Natural killer cell treated with Interleukin-12 subunit alpha and Interleukin-12 subunit beta and Interleukin-15 and Interleukin-18, amount 100 ng/mL, for 72 hours (primary cell): ENCODE data around the gene TBL1X. TPM values are rescaled to one million over a fixed set of nuclear protein-coding genes. Genes with fewer than 3 reads are reported as not detected.

Experiments
- ATAC-seq, 2 donors: fragments of 150-1000 bp; cut with Tn5 transposase in 1 of 2; sonication (Bioruptor Pico), chemical (Tn5 transposase) in 1 of 2; 2 replicates each; pipeline ENCODE4 v1.10.0; 2021
- DNase-seq: peaks from one replicate; pipeline ENCODE4 v3.0.0; 2022; ENCODE audit warnings: low spot score
- H3K27ac Mint-ChIP-seq, 2 donors: 1 replicate in 1 of 2; 2 replicates in 1 of 2; pipeline ENCODE4 v1.8.0; 2022; ENCODE audit warnings: mixed read lengths in 2 of 2, mild to moderate bottlenecking in 1 of 2, moderate library complexity in 1 of 2
- H3K27me3 Mint-ChIP-seq, 2 donors: 1 replicate in 1 of 2; 2 replicates in 1 of 2; pipeline ENCODE4 v1.8.0; 2022; ENCODE audit warnings: mixed read lengths in 2 of 2
- H3K36me3 Mint-ChIP-seq: one replicate; pipeline ENCODE4 v1.8.0; 2022; ENCODE audit warnings: mixed read lengths
- H3K4me1 Mint-ChIP-seq, 2 donors: 1 replicate in 1 of 2; 2 replicates in 1 of 2; pipeline ENCODE4 v1.8.0; 2022; ENCODE audit warnings: low read depth in 2 of 2, mixed read lengths in 2 of 2, mild to moderate bottlenecking in 1 of 2
- H3K4me3 Mint-ChIP-seq: one replicate; pipeline ENCODE4 v1.8.0; 2022; ENCODE audit warnings: mixed read lengths
- H3K9me3 Mint-ChIP-seq: 2 replicates; pipeline ENCODE4 v1.8.0; 2022; ENCODE audit warnings: mixed read lengths
- total RNA-seq, 2 donors: library from RNA; stranded (reverse); gene quantifications; one replicate each; pipeline ENCODE4 v1.2.3, GENCODE V29; 2022

TBL1X gene
- total RNA-seq, 2 donors from 2014 or later, result 32.3 to 37.9 TPM

DNA sequence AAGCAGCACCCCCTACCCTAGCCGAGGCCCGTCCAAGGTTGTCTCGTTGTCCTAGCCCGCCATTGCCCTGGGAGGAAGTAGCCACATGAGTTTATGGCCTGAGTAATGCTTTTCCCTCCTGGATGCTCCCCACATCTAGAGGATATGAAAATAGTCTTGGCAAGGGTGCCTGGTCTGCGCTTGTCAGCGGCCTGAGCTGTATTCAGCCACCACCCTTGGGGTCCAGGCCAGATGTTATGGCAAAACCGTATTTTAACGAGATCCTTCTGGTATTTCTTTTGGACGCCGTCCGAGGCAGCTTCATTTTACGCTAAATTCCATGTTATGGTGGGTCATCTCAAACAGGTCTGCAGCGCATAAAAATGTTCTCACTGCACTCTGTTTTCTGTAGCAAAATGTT is 211.4 kb downstream of the TBL1X start:
- no peak for DNase-seq
- H3K27ac Mint-ChIP-seq, result peak overlapping the region; percentile 65 to 83
- no peaks in the 10 kb centered on the region for H3K27me3 Mint-ChIP-seq
- no peak overlapping the region for H3K4me3 Mint-ChIP-seq
- H3K9me3 Mint-ChIP-seq, result peaks cover 4% of the 10 kb centered on the region
- ATAC-seq, result no peak
- H3K36me3 Mint-ChIP-seq, result peaks cover 15% of the 10 kb centered on the region
- peaks cover 34 to 36% of the 10 kb centered on the region in 2 donors for H3K4me1 Mint-ChIP-seq

DNA sequence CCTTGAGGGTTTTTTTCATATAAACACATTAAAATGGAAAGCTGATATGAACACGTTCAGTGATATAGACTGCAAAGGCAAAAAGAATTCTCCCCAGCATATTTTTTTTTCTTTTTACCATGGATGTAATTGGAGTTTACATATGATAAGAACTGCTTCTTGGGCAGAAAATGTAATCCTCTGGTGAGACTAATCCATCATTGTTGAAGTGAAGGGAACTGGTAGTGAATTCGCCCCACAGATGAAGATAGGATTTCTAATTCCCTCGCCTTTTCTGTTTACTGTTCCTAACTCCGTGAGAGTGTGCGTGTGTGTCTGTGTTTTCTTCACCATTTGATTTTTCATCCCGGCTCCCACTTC is 211.9 kb downstream of the TBL1X start:
- DNase-seq, result no peak
- ATAC-seq, result no peak
- Mint-ChIP-seq H3K27ac (peak overlapping the region; percentile 65 to 83), H3K9me3 (peaks cover 4% of the 10 kb centered on the region), H3K4me3 (peak overlapping the region; percentile 74), H3K36me3 (peaks cover 15% of the 10 kb centered on the region), H3K27me3 (no peaks in the 10 kb centered on the region), H3K4me1 (peaks cover 30 to 35% of the 10 kb centered on the region in 2 donors)

DNA sequence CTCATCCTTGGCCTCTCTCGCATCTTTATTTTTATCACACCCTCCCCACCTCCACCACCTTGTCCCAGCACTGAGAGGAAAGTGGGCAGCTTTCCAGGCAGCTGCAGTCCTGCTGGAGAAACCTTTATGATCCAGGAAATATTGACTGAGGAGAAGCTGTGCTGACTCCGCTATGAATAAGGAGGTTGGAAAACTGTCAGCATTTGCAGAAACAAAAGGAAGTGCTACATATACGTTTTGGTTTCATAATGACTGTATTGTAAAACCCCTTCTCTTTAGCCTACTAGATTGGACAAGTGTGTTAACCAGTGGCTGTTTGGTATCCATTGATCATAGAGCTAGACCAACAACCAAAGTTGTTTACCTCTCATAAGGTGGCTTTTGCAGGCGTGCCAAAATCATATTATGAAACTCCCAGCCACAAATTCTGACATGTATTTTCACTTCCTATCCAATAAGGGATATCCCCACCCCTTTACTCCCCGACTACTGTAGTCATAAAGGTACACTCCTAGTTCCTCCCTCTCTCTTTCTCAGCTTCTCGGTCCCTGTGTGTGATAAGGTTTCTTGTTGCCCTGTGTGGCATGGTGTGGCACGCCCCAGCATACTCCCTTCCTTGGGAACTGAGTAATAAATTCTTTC is 212.4 kb downstream of the TBL1X start:
- peak; percentile 66 for DNase-seq
- Mint-ChIP-seq H3K4me1 (peaks cover 25 to 37% of the 10 kb centered on the region in 2 donors), H3K27me3 (no peaks in the 10 kb centered on the region), H3K9me3 (peaks cover 4% of the 10 kb centered on the region), H3K4me3 (peak overlapping the region; percentile 74), H3K27ac (peak overlapping the region; percentile 65 to 83), H3K36me3 (peaks cover 15% of the 10 kb centered on the region)
- peak; percentile 95 to 98 for ATAC-seq

DNA sequence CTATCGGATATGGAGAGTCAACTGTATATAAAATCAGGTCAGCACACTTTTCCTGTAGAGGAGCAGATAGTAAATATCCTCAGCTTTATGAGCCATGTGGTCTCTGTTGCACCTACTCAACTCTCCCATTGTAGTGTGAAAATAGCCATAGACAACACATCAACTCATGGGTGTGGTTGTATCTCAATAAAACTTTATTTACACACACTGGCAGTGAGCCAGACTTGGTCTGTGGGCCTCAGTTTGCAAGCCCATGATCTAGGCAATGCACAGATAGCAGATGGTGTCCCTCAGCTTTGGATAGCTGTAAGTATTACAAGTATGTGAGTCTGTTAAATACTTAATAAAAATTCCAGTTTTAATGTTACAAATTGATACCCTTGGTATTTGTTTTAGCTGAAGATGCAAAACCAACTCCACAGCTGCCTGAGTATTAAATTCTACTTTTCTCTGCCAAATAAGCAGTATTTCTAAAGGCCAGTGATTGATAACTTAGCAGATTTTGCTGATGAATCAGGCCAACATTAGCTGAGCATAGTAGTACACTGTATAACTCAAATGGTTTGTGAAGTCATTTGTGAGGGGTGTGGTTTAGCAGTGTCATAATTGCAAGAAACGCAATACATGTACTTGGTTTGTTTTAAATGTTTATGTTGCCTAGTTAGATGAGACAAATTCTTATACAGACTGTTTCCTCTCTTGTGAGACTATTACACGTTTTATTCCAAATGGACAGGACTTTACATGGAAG is 213.5 kb downstream of the TBL1X start:
- H3K27me3 Mint-ChIP-seq, result no peaks in the 10 kb centered on the region
- DNase-seq, result no peak
- peak overlapping the region; percentile 65 to 83 for H3K27ac Mint-ChIP-seq
- peaks cover 18 to 29% of the 10 kb centered on the region in 2 donors for H3K4me1 Mint-ChIP-seq
- no peak for ATAC-seq
- H3K9me3 Mint-ChIP-seq, result no peaks in the 10 kb centered on the region
- peak overlapping the region; percentile 74 for H3K4me3 Mint-ChIP-seq
- peaks cover 15% of the 10 kb centered on the region for H3K36me3 Mint-ChIP-seq

DNA sequence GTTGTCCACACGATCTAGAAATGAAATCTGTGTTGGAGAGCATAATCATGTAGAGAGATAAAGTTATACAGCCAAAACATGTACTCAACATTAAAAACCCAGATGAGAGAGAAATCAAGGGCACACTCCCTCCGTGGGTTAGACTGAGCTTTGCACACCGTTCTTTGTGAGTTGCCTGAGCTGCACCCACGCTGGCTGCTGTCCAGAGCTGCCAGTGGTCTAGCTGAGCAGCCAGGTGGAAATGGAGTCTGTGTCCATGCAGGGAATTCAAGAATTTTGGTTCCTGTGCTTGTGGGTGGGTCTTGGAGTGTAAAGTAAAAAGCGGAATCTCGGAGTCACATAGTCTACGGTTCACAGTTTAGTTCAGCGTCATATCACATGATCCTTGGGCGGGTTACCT is 216.2 kb downstream of the TBL1X start:
- ATAC-seq (no peak), DNase-seq (no peak)
- H3K4me1 Mint-ChIP-seq, result peaks cover 18 to 27% of the 10 kb centered on the region in 2 donors
- no peak overlapping the region for H3K27ac Mint-ChIP-seq
- H3K36me3 Mint-ChIP-seq, result peaks cover 11% of the 10 kb centered on the region
- H3K4me3 Mint-ChIP-seq, result no peak overlapping the region
- no peaks in the 10 kb centered on the region for H3K9me3 Mint-ChIP-seq
- no peaks in the 10 kb centered on the region for H3K27me3 Mint-ChIP-seq

DNA sequence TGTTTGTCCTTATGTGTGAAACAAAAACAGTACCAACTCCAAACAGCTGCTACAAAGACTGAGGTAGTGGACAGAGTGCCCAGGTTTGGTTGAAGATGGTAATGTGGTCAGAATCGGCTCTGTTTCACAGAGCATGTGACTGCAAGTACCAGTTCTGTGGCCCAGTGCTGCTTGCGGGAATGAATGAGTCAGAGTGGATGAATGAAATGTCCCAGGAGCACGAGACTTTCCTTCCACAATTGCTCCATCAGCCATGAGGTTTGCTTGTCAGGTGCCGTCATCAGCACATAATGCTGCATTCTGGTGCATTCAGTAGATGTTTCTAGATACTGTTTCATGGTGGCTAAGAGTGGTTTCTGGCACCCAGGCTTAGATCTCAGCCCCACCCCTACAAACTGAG is 216.6 kb downstream of the TBL1X start:
- Mint-ChIP-seq H3K9me3 (no peaks in the 10 kb centered on the region), H3K36me3 (peaks cover 13% of the 10 kb centered on the region), H3K4me1 (peaks cover 18 to 26% of the 10 kb centered on the region in 2 donors), H3K27me3 (no peaks in the 10 kb centered on the region), H3K27ac (no peak overlapping the region), H3K4me3 (no peak overlapping the region)
- DNase-seq, result no peak
- ATAC-seq, result no peak

DNA sequence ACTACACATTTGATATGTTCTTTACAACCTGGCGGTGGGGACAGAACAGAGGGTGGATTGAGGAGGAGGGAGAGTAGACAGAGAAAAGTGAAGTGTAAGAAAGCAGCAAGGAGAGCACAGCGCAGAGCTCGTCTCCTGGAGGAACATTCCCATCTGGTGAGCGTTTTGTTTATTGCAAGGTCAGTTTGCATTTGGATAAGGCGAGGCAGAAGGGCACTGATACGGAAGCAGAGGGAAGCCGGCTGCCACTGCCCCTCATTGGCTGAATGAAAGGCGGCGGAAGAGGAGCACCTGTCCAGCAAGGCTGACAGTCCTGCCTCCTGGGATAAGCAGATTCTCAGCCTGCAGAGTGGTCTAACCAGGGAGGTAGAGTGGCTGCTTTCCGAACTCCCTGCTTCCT is 217.6 kb downstream of the TBL1X start:
- ATAC-seq, result no peak
- no peak overlapping the region for H3K27ac Mint-ChIP-seq
- no peak for DNase-seq
- H3K9me3 Mint-ChIP-seq, result no peaks in the 10 kb centered on the region
- peaks cover 9 to 16% of the 10 kb centered on the region in 2 donors for H3K4me1 Mint-ChIP-seq
- H3K4me3 Mint-ChIP-seq, result no peak overlapping the region
- H3K27me3 Mint-ChIP-seq, result no peaks in the 10 kb centered on the region
- H3K36me3 Mint-ChIP-seq, result peaks cover 6% of the 10 kb centered on the region

DNA sequence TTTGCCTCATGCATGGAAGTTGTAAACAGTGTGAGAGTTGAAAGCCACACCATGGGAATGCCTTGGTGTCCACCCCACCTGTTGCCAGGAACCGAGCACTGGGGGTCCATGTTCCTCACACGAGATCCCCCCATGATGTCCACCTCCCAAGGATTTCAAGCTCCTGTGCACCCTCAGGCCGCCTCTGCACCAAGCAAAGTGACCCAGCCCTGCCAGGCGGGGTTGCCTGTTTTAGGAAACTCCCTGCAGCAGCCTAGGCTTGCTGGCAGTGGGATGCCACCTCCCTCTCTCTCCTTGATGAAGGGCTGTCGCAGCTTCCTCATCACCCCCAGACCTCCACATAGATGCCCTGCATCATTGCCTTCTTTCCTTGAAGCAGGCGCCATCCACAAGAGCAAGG is 218.0 kb downstream of the TBL1X start:
- no peaks in the 10 kb centered on the region for H3K9me3 Mint-ChIP-seq

DNA sequence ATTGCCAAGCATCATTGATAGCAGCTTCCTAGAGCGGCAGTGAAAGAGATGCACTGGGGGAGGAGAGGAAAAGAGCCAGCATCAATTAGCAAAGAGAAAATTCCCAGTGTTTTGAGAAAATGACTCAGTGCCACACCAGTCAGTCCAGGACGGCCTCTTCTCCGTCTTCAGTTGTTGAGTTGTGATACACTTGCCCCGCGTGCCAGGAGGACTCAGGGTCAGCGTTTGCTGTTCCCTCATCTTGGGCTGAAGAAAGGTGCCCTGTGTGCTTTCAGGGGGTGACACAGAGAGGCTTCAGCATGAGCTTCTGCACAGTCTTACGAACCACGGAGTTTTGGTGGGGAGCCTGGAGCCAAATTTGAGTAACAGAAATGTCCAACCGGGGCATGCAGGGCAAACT is 218.5 kb downstream of the TBL1X start:
- Mint-ChIP-seq H3K4me3 (no peak overlapping the region), H3K4me1 (peaks cover 0 to 8% of the 10 kb centered on the region in 2 donors)

More for the DNA sequence above, 218.0 kb downstream of the TBL1X start:
- Mint-ChIP-seq H3K4me3 (no peak overlapping the region), H3K4me1 (peaks cover 4 to 12% of the 10 kb centered on the region in 2 donors), H3K27me3 (no peaks in the 10 kb centered on the region), H3K36me3 (peaks cover 6% of the 10 kb centered on the region), H3K27ac (no peak overlapping the region)
- ATAC-seq (no peak), DNase-seq (no peak)

DNA sequence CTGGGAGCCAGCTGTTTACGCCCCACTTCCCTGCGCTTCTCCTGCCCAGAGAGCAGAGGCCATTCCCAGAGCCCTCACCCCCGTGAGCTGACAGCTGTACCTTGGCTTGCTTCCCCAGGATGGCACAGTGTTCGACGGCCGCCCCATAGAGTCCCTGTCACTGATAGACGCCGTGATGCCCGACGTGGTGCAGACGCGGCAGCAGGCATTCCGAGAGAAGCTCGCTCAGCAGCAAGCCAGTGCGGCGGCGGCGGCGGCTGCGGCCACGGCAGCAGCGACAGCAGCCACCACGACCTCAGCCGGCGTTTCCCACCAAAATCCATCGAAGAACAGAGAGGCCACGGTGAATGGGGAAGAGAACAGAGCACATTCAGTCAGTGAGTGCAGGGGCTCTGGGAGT is 223.0 kb downstream of the TBL1X start:
- DNase-seq (no peak), ATAC-seq (no peak)
- Mint-ChIP-seq H3K27me3 (no peaks in the 10 kb centered on the region), H3K4me1 (no peaks in the 10 kb centered on the region), H3K27ac (no peak overlapping the region), H3K4me3 (no peak overlapping the region), H3K9me3 (no peaks in the 10 kb centered on the region), H3K36me3 (peaks cover 6% of the 10 kb centered on the region)

More for the DNA sequence above, 218.5 kb downstream of the TBL1X start:
- ATAC-seq, result no peak
- Mint-ChIP-seq H3K27me3 (no peaks in the 10 kb centered on the region), H3K9me3 (no peaks in the 10 kb centered on the region), H3K27ac (no peak overlapping the region), H3K36me3 (peaks cover 6% of the 10 kb centered on the region)
- no peak for DNase-seq

DNA sequence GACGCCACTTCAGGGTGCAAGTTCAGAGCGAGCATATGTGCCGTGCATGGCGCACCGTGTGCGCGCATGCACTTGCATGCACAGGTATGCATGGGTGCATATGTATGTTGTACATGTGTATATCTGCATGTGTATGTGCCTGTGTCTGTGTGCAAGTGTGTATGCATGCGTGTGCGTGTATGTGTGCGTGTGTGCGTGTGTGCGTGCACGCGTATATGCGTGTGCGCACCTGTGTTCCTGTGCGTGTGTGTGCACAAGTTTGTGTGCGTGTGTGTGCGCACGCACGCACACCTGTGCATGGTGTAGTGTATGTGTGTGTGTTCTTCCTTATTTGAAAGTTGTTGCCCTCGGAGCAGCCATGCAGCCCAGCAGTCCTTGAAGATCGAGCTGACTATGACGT is 224.0 kb downstream of the TBL1X start:
- Mint-ChIP-seq H3K9me3 (no peaks in the 10 kb centered on the region), H3K4me3 (no peak overlapping the region), H3K27me3 (no peaks in the 10 kb centered on the region), H3K36me3 (peaks cover 6% of the 10 kb centered on the region), H3K27ac (no peak overlapping the region), H3K4me1 (peaks cover 0 to 3% of the 10 kb centered on the region in 2 donors)
- ATAC-seq (peak in 1 of 2 donors; percentile 50), DNase-seq (no peak)

DNA sequence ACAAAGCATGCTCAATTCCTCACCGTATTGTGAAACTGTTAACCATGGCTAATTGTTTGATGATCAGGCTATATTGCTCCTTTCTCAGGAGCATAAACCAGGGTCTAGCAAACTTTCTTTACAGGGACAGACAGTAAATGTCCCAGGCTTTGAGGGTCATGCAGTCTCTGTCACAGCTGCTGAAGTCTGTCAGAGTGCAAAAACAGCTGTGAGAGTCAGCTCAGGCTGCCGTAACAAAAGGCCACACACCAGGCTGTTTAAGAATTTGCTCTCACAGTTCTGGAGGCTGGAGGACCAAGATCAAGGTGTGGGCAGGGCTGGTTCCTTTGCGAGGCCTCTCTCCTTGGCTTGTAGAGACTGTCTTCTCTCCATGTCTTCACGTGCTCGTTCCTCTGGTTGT is 225.2 kb downstream of the TBL1X start:
- Mint-ChIP-seq H3K4me1 (peaks cover 0 to 3% of the 10 kb centered on the region in 2 donors), H3K27me3 (no peaks in the 10 kb centered on the region), H3K27ac (no peak overlapping the region), H3K36me3 (peaks cover 6% of the 10 kb centered on the region), H3K9me3 (no peaks in the 10 kb centered on the region), H3K4me3 (no peak overlapping the region)
- DNase-seq (no peak), ATAC-seq (no peak)

DNA sequence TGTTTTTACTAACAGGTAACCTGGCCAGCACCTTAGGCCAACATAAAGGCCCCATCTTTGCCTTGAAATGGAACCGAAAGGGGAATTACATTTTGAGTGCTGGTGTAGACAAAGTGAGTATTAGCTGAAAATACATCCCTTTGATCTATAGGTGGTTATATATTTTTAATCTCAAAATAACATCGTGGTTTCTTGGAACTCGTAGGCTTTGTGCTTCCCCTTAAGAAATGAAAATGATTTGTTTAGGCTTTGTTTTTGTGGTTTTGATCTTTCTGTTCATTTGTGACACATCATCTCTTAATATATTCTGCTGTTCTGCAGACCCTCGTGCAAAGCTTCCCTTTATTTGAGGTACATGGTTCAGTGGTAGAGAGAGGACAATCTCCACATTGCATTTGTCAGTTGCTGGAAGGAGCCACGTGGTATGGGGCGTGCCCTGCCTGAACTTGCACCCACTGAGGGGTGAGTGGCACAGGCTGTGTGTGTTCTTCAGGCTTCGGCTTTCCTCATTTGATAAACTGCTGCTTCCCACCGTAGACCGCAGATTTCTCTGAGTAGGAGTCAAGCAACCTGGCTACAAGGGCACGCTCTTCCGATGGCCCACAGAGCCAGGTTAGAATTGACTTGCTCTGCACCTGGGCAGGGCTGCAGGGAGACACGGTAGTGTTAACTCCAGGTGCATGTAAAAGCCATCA is 228.6 kb downstream of the TBL1X start:
- Mint-ChIP-seq H3K9me3 (no peaks in the 10 kb centered on the region), H3K36me3 (no peaks in the 10 kb centered on the region), H3K27ac (no peak overlapping the region), H3K4me1 (peaks cover 0 to 3% of the 10 kb centered on the region in 2 donors), H3K4me3 (no peak overlapping the region), H3K27me3 (no peaks in the 10 kb centered on the region)
- ATAC-seq (no peak), DNase-seq (no peak)

DNA sequence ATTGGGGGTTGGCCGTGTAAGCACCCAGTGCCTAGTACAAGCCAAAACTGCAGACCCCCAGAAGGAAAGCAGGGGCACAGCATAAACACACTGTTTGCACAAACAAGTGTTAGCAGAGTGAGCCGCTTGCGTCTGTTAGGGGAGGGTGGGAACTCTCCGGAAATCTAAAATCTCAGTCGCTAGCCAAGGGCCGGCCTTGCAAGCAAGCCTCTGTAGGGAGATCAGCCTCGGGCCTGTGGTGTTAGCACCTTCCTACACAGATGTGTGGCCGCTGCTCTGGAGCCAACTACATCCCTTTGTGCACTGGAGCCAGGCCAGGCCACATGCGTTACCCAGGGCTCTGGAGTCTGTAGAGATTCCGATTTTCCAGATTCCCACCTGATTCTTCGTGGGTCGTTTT is 233.7 kb downstream of the TBL1X start:
- no peak for DNase-seq
- Mint-ChIP-seq H3K4me3 (no peak overlapping the region), H3K27ac (no peak overlapping the region), H3K4me1 (peaks cover 0 to 4% of the 10 kb centered on the region in 2 donors), H3K36me3 (no peaks in the 10 kb centered on the region), H3K9me3 (no peaks in the 10 kb centered on the region), H3K27me3 (no peaks in the 10 kb centered on the region)
- no peak for ATAC-seq
